HT1080 (cell line): ENCODE data around the gene OR6J1. TPM values are rescaled to one million over a fixed set of nuclear protein-coding genes. Genes with fewer than 3 reads are reported as not detected.

Experiments used
- total RNA-seq: library from RNA; depleted of rRNA; stranded (reverse); fragments of >200 nt; shearing (Covaris generic); gene quantifications from 2 replicates; pipeline ENCODE4 v1.2.3, GENCODE V29; 2014; rRNA removed

The OR6J1 gene
- total RNA-seq, 1 experiment from 2014 or later = not detected

Other genes starting within 250 kb of the OR6J1 start
- 280 and 308 TPM in 2 replicates for gene DAD1, start 55.1 kb downstream of the OR6J1 start, total RNA-seq
- gene ABHD4, start 46.1 kb downstream of the OR6J1 start, total RNA-seq = 3.5 and 6.9 TPM in 2 replicates
- 150 and 207 TPM in 2 replicates for gene OXA1L, start 122.3 kb upstream of the OR6J1 start, total RNA-seq
- gene SLC7A7, start 171.1 kb upstream of the OR6J1 start, total RNA-seq = 1.1 and 2.0 TPM in 2 replicates
- gene MRPL52, start 185.5 kb upstream of the OR6J1 start, total RNA-seq = 106 and 146 TPM in 2 replicates
- 480 and 530 TPM in 2 replicates for gene MMP14, start 192.2 kb upstream of the OR6J1 start, total RNA-seq
- gene LRP10, start 227.4 kb upstream of the OR6J1 start, total RNA-seq = 65.5 and 86.0 TPM in 2 replicates
- not detected in 2 replicates for gene REM2, start 238.9 kb upstream of the OR6J1 start, total RNA-seq